ENCODE measurements around the gene SLMAP. TPM values are rescaled to one million over a fixed set of nuclear protein-coding genes. Genes with fewer than 3 reads are reported as not detected.

The SLMAP gene
- total RNA-seq, 5 donors from 2014 or later (not counting 1 experiment from before 2014, with no cell fraction given), result 57.4 to 78.8 (median 72.3) TPM

DNA sequence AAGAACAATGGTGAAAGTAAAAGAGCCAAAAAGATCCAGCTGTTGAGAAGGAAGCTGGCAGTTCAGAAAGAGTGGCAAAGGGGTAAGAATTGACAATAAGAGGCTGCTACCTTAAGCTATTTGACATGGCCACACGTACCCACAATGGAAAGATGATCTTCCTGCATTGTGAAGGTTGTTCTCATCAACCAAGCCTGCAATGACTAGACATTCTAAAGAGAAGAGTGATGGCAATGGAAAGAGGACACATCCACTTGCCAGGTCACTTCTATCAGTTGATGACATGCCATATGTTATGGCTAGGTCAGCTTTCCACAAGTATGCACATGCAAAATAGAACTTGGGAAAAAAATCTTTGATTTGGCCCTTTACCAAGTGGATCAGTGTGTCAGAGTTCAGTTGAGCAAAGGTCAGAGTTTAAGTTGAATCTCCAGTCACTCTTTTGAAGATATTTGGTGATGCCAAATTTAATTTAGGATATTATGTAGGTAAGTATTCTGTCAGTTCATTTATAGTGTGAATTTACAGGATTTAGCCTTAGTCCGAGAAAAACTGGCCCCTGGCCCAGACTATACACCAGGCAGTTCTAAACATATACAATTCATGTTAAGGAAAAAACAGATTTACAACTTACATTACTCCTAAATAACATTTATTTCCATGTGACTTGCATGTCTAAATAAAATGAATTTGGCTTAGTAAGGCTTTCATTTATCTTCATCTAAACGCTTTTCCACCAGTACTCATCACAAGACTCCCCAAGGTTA, 147.2 kb downstream of the SLMAP start:
- no peak for ATAC-seq (replicated peaks in 1 of 4)
- Histone ChIP-seq H3K36me3 (ENCODE audit: control insufficient read depth in 2 of 2, extremely low read depth in 1 of 2, insufficient read depth in 1 of 2, low read length in 1 of 2) (peaks cover 2 to 4% of the 10 kb centered on the region in 2 donors), H3K27me3 (replicated peaks in 1 of 2; ENCODE audit: control insufficient read depth in 2 of 2, extremely low read depth in 1 of 2, insufficient read depth in 2 of 2, low read length in 1 of 2) (no peaks in the 10 kb centered on the region), H3K27ac (ENCODE audit: low read length) (no peak overlapping the region), H3K4me1 (ENCODE audit: control insufficient read depth in 1 of 2, extremely low read depth in 1 of 2, insufficient read depth in 2 of 2, low read length in 2 of 2) (no peaks in the 10 kb centered on the region), H3K4me3 (ENCODE audit: control insufficient read depth in 1 of 2, extremely low read depth in 1 of 2, low read length in 1 of 2) (no peak overlapping the region), H3K9me3 (no peaks in the 10 kb centered on the region)
- H3K36me3 Mint-ChIP-seq, result peaks cover 56% of the 10 kb centered on the region
- ChIA-PET CTCF (no interaction called here), POLR2A (no interaction called here)
- 100% methylated on average over 1 of the region's 3 CpGs for WGBS (ENCODE audit: insufficient coverage)
- no peak overlapping the region for H3K27ac Mint-ChIP-seq
- DNase-seq, result no peak
- H3K27me3 Mint-ChIP-seq, result no peaks in the 10 kb centered on the region
- no peaks in the 10 kb centered on the region for H3K9me3 Mint-ChIP-seq
- H3K4me3 Mint-ChIP-seq, result no peak overlapping the region
- H3K4me1 Mint-ChIP-seq, result peaks cover 0 to 10% (median 0%) of the 10 kb centered on the region in 3 donors

GRCh38 chr3:57910990-57911389, 154.9 kb downstream of the SLMAP start:
- Mint-ChIP-seq H3K4me1 (no peaks in the 10 kb centered on the region), H3K9me3 (no peaks in the 10 kb centered on the region), H3K27ac (no peak overlapping the region), H3K27me3 (no peaks in the 10 kb centered on the region), H3K36me3 (peaks cover 42% of the 10 kb centered on the region), H3K4me3 (no peak overlapping the region)
- WGBS (ENCODE audit: insufficient coverage), result 83% methylated on average over 1 of the region's 2 CpGs
- Histone ChIP-seq H3K27ac (ENCODE audit: low read length) (no peak overlapping the region), H3K9me3 (no peaks in the 10 kb centered on the region), H3K27me3 (replicated peaks in 1 of 2; ENCODE audit: control insufficient read depth in 2 of 2, extremely low read depth in 1 of 2, insufficient read depth in 2 of 2, low read length in 1 of 2) (no peaks in the 10 kb centered on the region), H3K36me3 (ENCODE audit: control insufficient read depth in 2 of 2, extremely low read depth in 1 of 2, insufficient read depth in 1 of 2, low read length in 1 of 2) (peaks cover 2 to 30% of the 10 kb centered on the region in 2 donors), H3K4me3 (ENCODE audit: control insufficient read depth in 1 of 2, extremely low read depth in 1 of 2, low read length in 1 of 2) (no peak overlapping the region), H3K4me1 (ENCODE audit: control insufficient read depth in 1 of 2, extremely low read depth in 1 of 2, insufficient read depth in 2 of 2, low read length in 2 of 2) (no peaks in the 10 kb centered on the region)
- DNase-seq, result peak in 23 of 35 experiments; percentile 2 to 44 (median 14)
- ChIA-PET POLR2A (no interaction called here), CTCF (no interaction called here)
- no peak for ATAC-seq (replicated peaks in 1 of 4)

- H3K36me3 ChIP-seq (ENCODE audit: control insufficient read depth in 2 of 2, extremely low read depth in 1 of 2, insufficient read depth in 1 of 2, low read length in 1 of 2), result peaks cover 2 to 34% of the 10 kb centered on the region in 2 donors
These were observed 155.5 kb downstream of the SLMAP start for GRCh38 chr3:57911593-57911992.

GRCh38 chr3:57917601-57918000, 161.5 kb downstream of the SLMAP start:
- Mint-ChIP-seq H3K36me3 (peaks cover 56% of the 10 kb centered on the region), H3K4me3 (no peak overlapping the region), H3K27me3 (no peaks in the 10 kb centered on the region), H3K9me3 (no peaks in the 10 kb centered on the region), H3K4me1 (no peaks in the 10 kb centered on the region), H3K27ac (no peak overlapping the region)
- no CpG with 5 or more reads among the region's 1 CpG for WGBS (ENCODE audit: insufficient coverage)
- Histone ChIP-seq H3K27ac (ENCODE audit: low read length) (no peak overlapping the region), H3K27me3 (replicated peaks in 1 of 2; ENCODE audit: control insufficient read depth in 2 of 2, extremely low read depth in 1 of 2, insufficient read depth in 2 of 2, low read length in 1 of 2) (no peaks in the 10 kb centered on the region), H3K4me1 (ENCODE audit: control insufficient read depth in 1 of 2, extremely low read depth in 1 of 2, insufficient read depth in 2 of 2, low read length in 2 of 2) (no peaks in the 10 kb centered on the region), H3K9me3 (no peaks in the 10 kb centered on the region), H3K4me3 (ENCODE audit: control insufficient read depth in 1 of 2, extremely low read depth in 1 of 2, low read length in 1 of 2) (no peak overlapping the region), H3K36me3 (ENCODE audit: control insufficient read depth in 2 of 2, extremely low read depth in 1 of 2, insufficient read depth in 1 of 2, low read length in 1 of 2) (peaks cover 4 to 48% of the 10 kb centered on the region in 2 donors)
- ChIA-PET CTCF (no interaction called here), POLR2A (no interaction called here)
- ATAC-seq (replicated peaks in 1 of 4), result no peak
- DNase-seq, result no peak

More at GRCh38 chr3:57911593-57911992, 155.5 kb downstream of the SLMAP start:
- Mint-ChIP-seq H3K9me3 (no peaks in the 10 kb centered on the region), H3K4me3 (no peak overlapping the region), H3K4me1 (no peaks in the 10 kb centered on the region), H3K27ac (no peak overlapping the region), H3K27me3 (no peaks in the 10 kb centered on the region), H3K36me3 (peaks cover 48% of the 10 kb centered on the region)
- ATAC-seq (replicated peaks in 1 of 4) (no peak), DNase-seq (no peak)
- ChIA-PET CTCF (interaction anchor here in 1 of 2 donors (0.6 kb wide), 1 partner anchor 483 kb away, joined by 5 read pairs; no protein-coding TSS in a partner anchor), POLR2A (no interaction called here)
- H3K27ac ChIP-seq (ENCODE audit: low read length), result no peak overlapping the region
- no peaks in the 10 kb centered on the region for H3K27me3 ChIP-seq (replicated peaks in 1 of 2; ENCODE audit: control insufficient read depth in 2 of 2, extremely low read depth in 1 of 2, insufficient read depth in 2 of 2, low read length in 1 of 2)
- H3K9me3 ChIP-seq, result no peaks in the 10 kb centered on the region
- no peak overlapping the region for H3K4me3 ChIP-seq (ENCODE audit: control insufficient read depth in 1 of 2, extremely low read depth in 1 of 2, low read length in 1 of 2)
- no peaks in the 10 kb centered on the region for H3K4me1 ChIP-seq (ENCODE audit: control insufficient read depth in 1 of 2, extremely low read depth in 1 of 2, insufficient read depth in 2 of 2, low read length in 2 of 2)
- WGBS (ENCODE audit: insufficient coverage), result no CpG with 5 or more reads among the region's 2 CpGs

GRCh38 chr3:57918123-57918837, 162.2 kb downstream of the SLMAP start:
- Histone ChIP-seq H3K4me1 (ENCODE audit: control insufficient read depth in 1 of 2, extremely low read depth in 1 of 2, insufficient read depth in 2 of 2, low read length in 2 of 2) (no peaks in the 10 kb centered on the region), H3K9me3 (no peaks in the 10 kb centered on the region), H3K4me3 (ENCODE audit: control insufficient read depth in 1 of 2, extremely low read depth in 1 of 2, low read length in 1 of 2) (no peak overlapping the region), H3K27ac (ENCODE audit: low read length) (no peak overlapping the region), H3K27me3 (replicated peaks in 1 of 2; ENCODE audit: control insufficient read depth in 2 of 2, extremely low read depth in 1 of 2, insufficient read depth in 2 of 2, low read length in 1 of 2) (no peaks in the 10 kb centered on the region), H3K36me3 (ENCODE audit: control insufficient read depth in 2 of 2, extremely low read depth in 1 of 2, insufficient read depth in 1 of 2, low read length in 1 of 2) (peaks cover 8 to 50% of the 10 kb centered on the region in 2 donors)
- WGBS (ENCODE audit: insufficient coverage), result 100% methylated on average over 1 of the region's 2 CpGs
- H3K27ac Mint-ChIP-seq, result no peak overlapping the region
- H3K4me3 Mint-ChIP-seq, result no peak overlapping the region
- no peak for DNase-seq
- H3K4me1 Mint-ChIP-seq, result no peaks in the 10 kb centered on the region
- ChIA-PET CTCF (no interaction called here), POLR2A (interaction anchor here (0.5 to 0.6 kb wide), 2 partner anchors 9 to 521 kb away, joined by 3 read pairs; no protein-coding TSS in a partner anchor)
- peaks cover 60% of the 10 kb centered on the region for H3K36me3 Mint-ChIP-seq
- ATAC-seq (replicated peaks in 1 of 4), result no peak
- no peaks in the 10 kb centered on the region for H3K9me3 Mint-ChIP-seq
- H3K27me3 Mint-ChIP-seq, result no peaks in the 10 kb centered on the region

DNA sequence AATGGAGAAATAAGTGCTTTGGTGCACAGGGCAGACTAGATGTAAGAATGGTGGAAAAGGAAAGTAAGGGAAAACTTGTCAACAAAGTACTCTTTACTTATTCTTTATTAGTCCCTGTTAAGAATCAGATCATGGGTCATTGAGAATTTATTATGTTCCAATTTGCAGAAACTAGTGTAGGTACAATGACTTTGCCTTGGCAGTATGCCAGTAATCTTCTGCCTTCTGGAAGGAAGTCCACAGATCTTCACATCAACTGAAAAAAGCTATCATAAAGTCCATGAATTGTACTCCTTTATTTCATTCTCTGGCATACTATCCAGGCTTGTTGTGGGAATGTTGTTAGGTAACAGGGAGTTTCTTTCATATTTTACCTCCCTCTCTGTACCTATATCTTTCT, 163.9 kb downstream of the SLMAP start:
- H3K27me3 ChIP-seq (replicated peaks in 1 of 2; ENCODE audit: control insufficient read depth in 2 of 2, extremely low read depth in 1 of 2, insufficient read depth in 2 of 2, low read length in 1 of 2), result no peaks in the 10 kb centered on the region
- ATAC-seq (replicated peaks in 1 of 4) (no peak), DNase-seq (no peak)
- H3K9me3 ChIP-seq, result no peaks in the 10 kb centered on the region
- peaks cover 8 to 57% of the 10 kb centered on the region in 2 donors for H3K36me3 ChIP-seq (ENCODE audit: control insufficient read depth in 2 of 2, extremely low read depth in 1 of 2, insufficient read depth in 1 of 2, low read length in 1 of 2)
- H3K4me3 ChIP-seq (ENCODE audit: control insufficient read depth in 1 of 2, extremely low read depth in 1 of 2, low read length in 1 of 2), result no peak overlapping the region
- no peak overlapping the region for H3K27ac Mint-ChIP-seq
- no peaks in the 10 kb centered on the region for H3K27me3 Mint-ChIP-seq
- H3K36me3 Mint-ChIP-seq, result peaks cover 68% of the 10 kb centered on the region
- no peak overlapping the region for H3K4me3 Mint-ChIP-seq
- no peaks in the 10 kb centered on the region for H3K4me1 ChIP-seq (ENCODE audit: control insufficient read depth in 1 of 2, extremely low read depth in 1 of 2, insufficient read depth in 2 of 2, low read length in 2 of 2)
- H3K4me1 Mint-ChIP-seq, result no peaks in the 10 kb centered on the region
- H3K9me3 Mint-ChIP-seq, result no peaks in the 10 kb centered on the region
- H3K27ac ChIP-seq (ENCODE audit: low read length), result no peak overlapping the region
- POLR2A ChIA-PET, result no interaction called here
- CTCF ChIA-PET, result no interaction called here

Data from T-cell (primary cell).